T-helper 1 cell (primary cell): ENCODE results near the gene CTXND1.
A peak's percentile ranks its signal among the peaks of the same experiment; 100 is the strongest.

Source experiments
- DNase-seq, 5 donors: peaks; one replicate each; pipeline ENCODE4 v3.0.0-alpha.2; 2012 to 2020

Gene CTXND1

DNA sequence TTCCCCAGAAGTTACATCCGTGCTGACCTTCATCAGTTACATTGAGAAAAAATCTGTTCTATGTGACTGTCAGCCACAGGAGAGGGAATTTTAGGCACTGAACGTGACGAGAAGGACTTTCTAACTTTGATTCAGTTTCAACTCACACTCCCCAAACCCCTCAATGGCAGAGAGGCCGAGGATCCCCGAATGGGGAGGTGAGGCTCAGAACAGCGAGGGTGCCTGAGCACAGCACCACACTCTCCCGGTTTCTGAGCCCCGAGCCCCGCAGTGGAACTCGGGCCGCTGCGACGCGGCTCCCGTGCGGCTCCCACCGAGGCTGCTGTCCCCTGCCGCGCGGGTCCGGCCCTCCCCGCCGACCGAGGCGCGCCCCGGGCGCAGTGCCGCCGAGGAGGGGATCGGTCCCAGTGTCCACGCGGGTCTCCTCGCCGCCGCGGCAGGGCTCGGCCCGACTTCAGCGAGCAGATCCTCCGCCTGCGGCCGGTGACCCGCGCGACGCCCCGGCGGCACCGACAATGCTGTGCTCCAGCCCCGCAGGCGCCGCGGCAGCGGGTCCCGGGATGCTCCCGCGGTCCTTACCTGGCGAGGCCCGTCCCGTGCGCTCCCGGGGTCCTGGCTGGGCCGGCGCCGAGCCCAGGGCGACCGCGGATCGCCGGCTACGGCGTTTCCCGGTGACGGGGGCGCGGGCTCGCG, 439 bp downstream of the CTXND1 start:
- DNase-seq = no peak

DNA sequence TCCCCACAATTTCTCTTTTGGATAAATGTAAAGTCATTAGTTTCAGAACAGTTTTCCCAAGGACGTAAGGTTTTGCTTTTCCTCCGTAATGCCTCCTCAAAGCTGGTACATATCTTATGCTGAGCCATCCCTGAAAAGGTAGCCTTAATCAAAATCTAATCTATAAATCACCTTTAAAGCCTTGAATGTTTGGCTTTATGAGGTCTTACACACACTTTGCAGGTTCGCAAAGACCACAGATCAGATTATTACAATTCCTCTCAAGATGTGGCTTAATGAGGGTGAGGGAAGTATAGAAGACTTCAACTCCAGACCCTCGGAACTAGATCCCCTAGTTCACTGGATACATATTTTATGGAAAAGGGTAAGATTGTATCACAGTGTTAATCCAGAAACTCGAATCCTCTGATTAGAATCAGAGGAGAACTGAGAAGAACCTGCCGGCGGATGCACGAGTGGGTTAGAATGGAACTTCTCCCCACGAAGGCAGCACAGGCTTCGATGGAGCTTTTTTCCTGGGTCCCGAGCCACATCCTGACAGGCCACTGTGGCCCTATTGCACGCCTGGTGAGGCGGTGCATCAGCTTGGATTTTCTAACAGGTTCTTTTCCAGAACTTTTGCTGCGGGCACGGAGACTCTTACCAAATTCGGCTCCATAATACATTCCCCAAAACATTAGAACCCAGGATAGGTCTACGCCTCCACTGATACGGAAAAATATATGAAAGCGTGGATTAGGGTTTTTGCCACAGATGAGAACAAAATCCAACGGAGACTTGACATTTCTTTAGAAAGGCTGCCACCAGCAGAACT, 1.2 kb downstream of the CTXND1 start:
- DNase-seq = no peak

DNA sequence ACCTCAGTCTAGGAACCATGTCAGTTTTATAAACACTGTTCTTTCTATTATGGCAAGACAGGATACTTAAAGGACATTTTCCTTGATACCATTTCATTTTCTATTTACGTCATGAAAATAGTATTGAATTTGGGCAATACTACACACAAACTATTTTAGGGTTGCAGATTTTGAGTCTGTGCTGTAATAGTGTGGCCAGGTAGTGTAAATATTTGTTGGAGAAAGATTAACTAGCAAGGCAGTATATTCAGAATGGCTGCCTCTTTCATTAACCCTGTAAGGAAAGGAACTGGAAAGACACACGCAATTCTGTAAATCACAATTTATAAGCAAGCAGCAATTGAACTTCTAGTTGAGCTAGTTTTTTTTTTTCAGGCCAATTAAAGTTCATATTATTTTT, 2.0 kb downstream of the CTXND1 start:
- DNase-seq = no peak

DNA sequence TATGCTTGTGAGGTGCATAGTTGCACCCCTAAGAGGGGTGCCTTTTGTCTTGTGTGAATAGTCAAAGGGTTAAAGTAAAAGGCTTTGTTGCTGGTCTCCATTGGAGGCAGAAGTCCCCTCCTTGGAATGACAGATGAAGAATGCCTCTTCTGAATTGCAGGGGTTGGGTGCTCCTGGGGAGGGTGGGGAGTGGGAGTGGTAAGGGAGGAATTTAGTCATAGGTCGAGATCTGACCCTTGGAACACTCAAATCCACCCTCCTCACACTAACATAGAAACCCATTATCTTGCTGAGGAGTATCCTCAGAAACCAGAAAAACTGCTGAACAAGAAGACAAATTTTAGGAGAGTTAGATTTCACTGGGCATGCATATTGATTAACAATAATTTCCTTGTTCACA, 4.7 kb downstream of the CTXND1 start:
- DNase-seq = no peak

DNA sequence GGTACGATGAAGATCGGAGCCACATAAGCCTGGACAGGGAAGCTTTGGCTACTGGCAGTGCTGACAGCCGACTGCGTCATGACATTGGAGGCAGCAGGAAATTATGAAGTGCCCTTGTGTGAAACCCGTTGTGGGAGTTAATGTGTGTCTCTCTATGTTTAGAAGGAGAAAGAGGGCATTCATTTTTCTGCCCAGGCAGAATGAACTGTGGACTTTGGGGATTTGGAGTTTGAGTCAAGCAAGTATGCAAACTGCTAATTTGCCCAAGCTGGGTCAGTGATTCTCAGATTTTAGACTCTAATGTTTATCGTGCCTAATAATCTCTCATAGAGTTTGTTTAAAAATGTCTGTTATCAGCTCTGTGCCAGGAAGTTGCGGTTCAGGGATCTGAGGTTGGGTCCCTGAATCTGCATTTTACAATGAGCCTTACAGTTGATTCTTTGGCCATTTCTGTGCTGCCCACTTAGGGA, 5.6 kb downstream of the CTXND1 start:
- DNase-seq = no peak

DNA sequence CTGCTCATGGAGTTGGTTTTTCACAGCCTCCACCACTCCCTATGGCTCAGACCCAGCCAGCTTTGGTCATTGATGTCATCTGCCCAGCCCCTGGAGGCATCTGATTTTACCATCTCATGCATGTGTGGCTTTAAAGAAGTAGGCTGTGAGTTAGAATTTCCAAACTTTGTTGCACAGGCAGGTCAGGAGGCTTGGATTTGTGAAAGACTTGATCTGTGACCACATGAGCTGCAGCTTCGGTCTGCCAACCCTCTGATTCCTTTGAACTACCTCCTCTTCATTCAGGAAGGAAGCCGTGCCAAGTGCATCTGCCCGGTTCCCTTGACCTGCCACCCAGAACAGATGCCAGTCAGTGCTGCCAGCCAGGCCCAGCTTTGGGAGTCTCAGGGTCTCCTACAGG, 9.2 kb downstream of the CTXND1 start:
- no peak for DNase-seq

DNA sequence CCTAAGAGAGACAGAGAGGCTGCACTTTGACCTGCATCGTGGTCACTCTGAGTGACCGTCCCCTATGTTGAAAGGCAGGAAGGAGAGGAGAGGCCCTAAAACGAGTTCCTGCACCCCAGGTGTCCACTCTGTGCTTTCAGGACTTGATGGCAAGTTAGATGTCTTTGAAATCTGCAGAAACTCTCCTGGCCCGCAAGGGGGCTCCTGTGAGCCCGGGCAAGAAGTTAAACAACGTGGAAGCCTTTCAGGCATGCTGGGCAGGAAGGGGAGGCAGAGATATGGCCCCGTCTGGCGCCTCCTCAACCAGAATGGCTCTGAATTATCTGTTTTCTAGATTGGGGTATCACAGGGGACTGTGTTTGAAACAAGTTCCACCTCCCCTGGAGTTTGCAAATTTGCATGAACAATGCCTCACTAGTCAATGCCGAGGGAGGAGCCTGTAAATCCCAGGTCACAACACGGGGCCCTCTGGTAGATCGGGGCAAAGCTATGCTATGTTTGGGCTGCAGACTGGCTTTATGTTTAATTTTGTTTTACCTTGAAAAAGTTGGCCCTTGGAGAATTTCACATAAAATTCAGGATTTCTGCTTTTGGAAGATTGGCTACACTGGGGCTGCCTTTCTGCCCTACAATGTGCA, 9.8 kb downstream of the CTXND1 start:
- peak in 1 of 5 donors; percentile 10 for DNase-seq

DNA sequence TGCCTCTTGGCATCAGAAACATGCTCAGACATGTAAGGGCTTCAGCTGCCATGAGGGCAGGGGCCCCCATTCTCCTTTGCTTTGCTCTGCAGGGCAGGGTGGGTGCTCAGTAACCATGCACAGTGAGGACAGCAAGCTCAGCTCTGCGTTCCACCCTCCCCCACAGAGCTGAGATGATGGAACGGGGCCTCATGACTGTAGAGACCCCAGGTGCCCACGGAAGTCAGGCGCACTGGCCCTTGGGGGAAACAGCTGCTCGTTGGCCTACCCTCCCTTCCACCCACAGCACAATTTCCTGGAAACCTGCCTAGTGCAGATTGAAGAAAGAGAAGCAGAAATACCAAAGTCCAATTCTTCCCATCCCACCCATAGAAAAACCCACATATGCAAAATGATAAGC, 10.5 kb downstream of the CTXND1 start:
- DNase-seq = no peak

DNA sequence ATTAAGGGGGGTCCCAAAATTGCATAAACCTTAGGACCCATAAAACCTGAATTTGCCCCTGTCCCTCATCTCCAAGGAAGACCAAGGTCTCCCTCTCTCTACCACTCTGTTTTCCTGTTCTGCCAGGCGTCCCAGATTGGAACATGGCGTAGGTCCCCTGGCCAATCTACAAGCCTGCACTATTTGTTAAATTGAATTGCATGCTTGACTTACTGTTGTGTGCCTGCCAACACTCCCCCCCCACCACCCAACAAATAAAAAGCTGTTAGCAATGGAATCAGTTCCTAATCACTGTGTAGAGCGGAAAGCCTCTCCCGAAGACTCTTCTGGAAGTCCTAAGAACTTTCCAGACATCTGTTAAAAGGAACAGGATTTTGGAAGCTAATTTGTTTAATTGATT, 11.7 kb downstream of the CTXND1 start:
- no peak for DNase-seq

DNA sequence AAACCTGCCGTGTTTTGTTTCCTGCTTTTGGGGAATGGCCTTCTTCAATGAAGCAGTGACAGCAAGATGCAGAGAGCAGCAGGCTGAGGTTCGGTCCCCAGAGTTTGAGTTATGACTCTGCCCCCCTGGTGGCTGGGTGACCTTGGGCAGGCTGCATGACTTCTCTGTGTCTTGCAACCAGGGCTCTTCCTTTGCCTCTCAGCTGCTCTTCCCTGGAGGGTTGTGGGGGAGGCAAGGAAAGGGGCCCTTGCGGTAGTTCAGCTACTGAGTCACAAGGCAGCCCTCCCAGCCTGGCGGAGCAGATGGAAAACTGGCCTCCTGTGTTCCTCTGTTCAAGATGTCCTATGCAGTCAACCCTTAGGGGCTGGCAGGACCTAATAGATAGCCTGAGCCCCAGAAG, 17.1 kb downstream of the CTXND1 start:
- peak in 2 of 5 donors; percentile 14 to 31 for DNase-seq

DNA sequence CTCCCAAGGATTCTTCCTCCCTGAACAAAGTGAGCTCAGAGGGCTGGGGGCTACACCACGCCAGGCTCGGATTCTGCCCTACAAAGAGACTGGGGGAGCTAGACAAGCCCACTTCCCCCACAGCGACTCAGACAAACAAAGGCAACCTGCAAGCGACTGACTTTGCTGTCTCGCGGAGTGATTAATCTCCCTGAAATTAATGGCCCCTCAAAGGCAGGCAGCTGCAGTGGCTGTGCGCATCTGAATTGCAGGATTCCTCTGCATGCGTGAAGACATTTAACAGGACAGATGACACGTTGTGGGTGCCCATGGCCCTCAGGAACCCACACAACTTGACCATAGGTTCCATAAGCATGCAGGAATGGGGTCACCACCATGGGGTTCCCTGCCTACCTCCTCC, 18.4 kb downstream of the CTXND1 start:
- DNase-seq = no peak

DNA sequence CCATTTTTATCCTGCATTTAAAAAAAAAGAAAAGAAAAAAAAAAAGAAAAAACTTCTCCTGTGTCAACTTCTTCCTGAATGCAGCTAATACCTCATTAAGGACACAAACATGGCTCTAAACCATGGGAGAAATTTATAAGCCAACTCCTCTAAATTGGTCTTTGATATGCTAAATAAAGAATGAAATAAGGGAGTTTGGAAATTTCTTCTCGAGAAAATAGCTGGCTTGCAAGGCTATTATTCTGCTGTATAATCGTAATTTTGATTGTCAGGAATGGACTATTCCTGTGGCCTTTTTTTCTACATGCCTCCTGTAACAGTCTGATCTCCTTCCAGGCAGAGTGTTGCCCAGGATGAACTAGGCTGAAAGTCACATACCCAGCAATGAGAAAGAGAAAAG, 20.6 kb downstream of the CTXND1 start:
- DNase-seq = no peak

DNA sequence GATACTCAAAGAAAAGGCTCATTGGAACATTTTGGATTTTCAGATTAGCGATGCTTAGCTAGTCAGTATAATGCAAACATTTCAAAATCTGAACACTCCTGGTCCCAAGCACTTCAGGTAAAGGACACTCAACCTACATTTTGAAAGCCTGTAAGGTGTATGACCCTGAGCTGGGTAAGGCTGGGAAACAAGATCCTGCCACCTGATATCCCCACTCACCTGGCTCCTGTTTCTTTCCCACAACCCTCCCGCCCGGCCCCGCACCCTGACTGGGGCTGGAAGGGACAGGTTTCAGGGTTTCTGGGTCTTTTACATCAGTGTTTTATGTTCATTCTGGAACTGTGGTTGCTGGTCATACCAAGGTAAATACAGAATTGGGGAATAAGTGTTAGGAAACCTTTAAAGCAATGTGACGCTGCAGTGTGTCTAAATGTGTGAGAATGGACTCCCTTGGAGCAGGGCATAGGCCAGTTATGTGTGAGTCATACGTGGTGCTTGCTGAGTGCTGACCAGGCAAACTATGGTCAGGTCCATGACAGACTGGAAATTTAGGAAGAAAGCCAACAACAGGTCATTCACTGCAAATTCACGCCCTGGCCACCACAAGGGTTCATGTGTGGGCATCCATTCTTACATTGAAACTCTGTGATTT, 22.9 kb downstream of the CTXND1 start:
- DNase-seq = no peak

DNA sequence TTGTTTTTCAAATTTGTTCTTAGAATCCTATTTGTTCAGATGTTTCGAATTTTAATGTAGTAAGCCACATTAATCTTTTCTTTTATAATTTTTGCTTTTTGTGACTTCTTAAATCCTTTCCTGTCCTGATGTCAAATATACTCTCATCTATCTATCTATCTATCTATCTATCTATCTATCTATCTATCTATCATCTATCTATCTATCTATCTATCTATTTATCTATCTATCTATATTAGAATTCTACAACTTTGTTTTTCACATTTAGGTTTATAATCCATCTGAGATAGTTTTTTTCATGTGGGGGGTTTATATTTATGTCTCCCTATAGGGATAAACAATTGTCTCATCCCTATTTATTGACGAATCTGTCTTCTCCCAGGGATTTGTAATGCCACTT, 32.1 kb downstream of the CTXND1 start:
- no peak for DNase-seq

DNA sequence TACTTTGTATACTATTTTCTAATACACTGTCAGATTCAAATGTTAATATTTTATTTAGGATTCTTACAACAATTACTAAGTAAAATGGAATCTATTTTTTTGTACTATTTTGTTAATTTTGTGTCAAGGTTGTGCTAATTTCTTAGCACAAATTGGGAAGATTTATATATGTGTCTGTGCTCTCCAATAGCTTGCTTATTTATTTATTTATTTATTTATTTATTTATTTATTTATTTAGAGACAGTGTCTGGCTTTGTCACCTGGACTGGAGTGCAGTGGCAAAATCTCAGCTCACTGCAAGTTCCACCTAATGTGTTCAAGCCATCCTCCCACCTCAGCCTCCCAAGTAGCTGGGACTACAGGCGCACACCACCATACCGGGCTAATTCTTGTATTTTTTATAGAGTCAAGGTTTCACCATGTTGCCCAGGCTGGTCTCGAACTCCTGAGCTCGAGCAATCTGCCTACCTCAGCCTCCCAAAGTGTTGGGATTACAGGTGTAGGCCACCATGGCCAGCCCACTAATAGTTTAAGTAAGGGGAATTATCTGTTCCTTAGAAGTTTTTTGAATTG, 34.6 kb downstream of the CTXND1 start:
- DNase-seq = no peak

DNA sequence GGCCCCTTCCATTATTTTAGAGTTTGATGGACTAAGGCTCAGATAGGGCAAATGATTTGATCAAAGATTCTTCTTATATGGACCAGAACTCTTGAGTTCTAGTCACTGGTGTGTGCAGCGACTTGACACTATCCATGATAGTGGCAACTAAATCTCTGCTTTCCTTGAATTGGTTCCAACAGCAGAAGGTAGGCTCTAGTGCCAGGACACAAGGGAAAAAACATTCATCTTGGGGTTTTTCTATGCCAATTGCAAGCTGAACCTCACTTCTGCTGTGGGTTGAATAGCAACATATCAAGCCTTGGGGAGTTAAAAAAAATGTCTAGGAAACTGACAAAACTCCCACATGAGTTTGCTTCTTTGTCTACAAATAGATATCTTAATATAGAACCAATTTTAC, 35.1 kb downstream of the CTXND1 start:
- no peak for DNase-seq

DNA sequence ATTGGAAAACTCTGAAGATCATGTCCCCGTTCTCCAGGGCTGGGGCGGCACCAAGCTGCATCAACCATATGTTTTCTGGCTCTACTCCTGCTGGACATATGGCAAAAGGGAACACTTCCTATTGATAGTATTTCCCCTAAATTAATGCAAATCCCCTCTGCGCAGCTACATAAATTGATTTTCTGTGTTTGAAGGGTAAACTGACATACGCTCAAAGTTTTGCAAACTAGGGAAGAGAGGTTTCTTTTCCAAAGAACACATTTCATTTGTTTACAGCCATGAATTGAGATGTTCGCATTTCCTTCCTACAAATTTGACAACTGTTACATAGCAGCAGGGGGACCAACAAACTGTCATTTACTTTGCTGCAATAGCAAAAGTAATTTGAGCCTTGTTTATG, 35.9 kb downstream of the CTXND1 start:
- no peak for DNase-seq

DNA sequence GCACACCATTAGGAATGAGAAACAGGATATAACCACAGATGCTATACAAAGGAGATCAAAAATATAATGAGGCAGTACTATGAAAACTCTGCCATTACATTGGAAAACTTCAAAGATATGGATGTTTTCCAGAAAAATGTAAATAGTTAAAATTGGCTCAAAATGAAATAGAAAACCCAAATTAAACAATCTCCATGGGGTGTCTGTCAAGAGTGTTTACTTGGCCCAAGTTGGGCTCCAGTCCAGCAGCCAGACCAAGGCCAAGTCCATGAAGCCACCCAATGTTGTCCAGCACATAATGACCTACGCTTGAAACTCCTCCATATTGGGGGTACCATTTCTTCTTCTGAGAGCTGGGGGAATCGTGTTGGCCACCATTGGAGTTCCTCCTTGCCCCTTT, 37.1 kb downstream of the CTXND1 start:
- DNase-seq = no peak

DNA sequence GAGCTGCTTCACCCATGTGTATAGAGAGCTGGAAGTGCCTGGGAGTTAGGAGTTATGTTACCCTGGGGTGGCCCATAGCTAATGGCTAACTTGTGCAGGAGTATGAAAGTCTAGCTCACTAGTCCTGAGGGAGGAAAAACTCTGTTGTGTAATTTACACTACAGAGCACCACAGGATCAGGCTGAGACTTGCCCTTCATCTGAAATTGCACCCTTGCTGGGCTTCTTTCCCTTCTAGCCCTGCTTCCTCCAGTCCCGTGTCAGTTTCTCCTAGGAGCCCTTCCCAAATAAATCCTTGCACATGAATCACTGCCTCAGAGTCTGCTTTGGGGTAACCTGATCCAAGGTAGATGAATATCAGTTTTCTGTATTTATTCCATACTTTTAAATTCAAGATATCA, 40.0 kb downstream of the CTXND1 start:
- DNase-seq = no peak

DNA sequence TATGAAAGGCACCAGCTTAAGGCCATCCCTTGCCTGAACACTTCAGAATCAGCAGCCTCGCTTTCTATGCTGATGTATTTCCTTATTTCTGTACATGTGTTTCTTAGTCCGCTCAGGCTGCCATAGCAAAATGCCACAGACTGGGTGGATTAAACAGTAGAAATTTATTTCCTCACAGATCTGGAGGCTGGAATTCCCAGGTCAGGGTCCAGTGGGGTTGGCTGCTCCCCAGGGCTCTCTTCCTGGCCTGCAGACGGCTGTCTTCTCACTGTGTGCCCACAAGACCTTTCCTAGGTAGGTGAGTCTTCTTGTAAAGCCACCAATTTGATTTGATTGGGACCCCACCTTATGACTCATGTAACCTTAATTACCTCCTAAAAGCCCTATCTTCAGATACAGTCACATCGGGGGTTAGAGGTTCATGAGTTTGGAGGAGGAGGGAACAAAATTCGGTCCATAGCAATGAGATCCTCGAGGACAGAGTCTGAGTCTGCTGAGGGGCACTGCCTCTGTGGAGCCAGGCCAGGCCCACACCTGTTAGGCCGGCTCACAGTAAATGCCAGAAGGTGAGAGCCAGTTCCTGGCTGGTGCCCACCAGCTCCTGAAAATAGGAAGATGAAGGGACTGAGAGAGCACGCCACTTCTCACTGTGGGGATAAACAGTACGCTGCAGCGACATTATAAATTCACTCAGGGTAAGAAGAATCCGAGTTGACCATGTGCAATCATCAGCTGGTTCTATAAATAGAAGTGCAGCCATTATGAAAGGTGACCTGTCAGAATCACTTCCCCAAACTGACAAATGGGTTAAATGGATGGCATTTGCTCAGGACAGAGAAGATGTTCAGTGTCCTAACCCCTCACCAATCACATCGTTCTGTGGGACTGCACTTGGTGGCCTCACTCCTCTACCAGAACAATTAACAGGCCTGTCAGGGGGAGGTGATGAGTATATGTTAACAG, 41.1 kb downstream of the CTXND1 start:
- DNase-seq = no peak
